HepG2 (cell line): ENCODE data around the gene HNRNPH3. TPM values are rescaled to one million over a fixed set of nuclear protein-coding genes. Genes with fewer than 3 reads are reported as not detected.
A peak's percentile ranks its signal among the peaks of the same experiment; 100 is the strongest.

Experiments
- AFF4 ChIP-seq: sonication (generic); formaldehyde crosslinking; IDR thresholded peaks from 2 replicates; pipeline ENCODE4 v1.4.0; 2020; ENCODE audit warnings: missing genetic modification reagents
- ASH2L ChIP-seq: fragments of 300-600, 200-600 bp; sonication (generic); IDR thresholded peaks from 2 replicates; pipeline ENCODE4 v1.7.0; 2017; ENCODE audit warnings: low read depth, mild to moderate bottlenecking, moderate library complexity, mixed read lengths, low read length; ENCODE audit not compliant: insufficient read length
- BRD4 ChIP-seq: sonication (generic); formaldehyde crosslinking; IDR thresholded peaks from 2 replicates; pipeline ENCODE4 v1.4.0; 2020; ENCODE audit warnings: missing genetic modification reagents
- ERF ChIP-seq: IDR thresholded peaks from 2 replicates; pipeline ENCODE4 v1.6.1; 2018; ENCODE audit warnings: missing biosample characterization, missing genetic modification reagents
- FOSL1 ChIP-seq: sonication (generic); formaldehyde crosslinking; IDR thresholded peaks from 2 replicates; pipeline ENCODE4 v1.9.0; 2021; ENCODE audit warnings: missing genetic modification reagents, borderline replicate concordance
- HOXD1 ChIP-seq: sonication (generic); formaldehyde crosslinking; IDR thresholded peaks from 2 replicates; pipeline ENCODE4 v1.5.0; 2020; ENCODE audit warnings: missing genetic modification reagents
- KLF13 ChIP-seq: sonication (generic); formaldehyde crosslinking; IDR thresholded peaks from 2 replicates; pipeline ENCODE4 v1.4.0; 2020; ENCODE audit warnings: mild to moderate bottlenecking, missing genetic modification reagents
- MED1 ChIP-seq: sonication (generic); formaldehyde crosslinking; IDR thresholded peaks from 2 replicates; pipeline ENCODE4 v1.4.0; 2020; ENCODE audit warnings: missing genetic modification reagents
- MEIS1 ChIP-seq: sonication (generic); formaldehyde crosslinking; IDR thresholded peaks from 2 replicates; pipeline ENCODE4 v1.9.0; 2021; ENCODE audit warnings: mild to moderate bottlenecking, missing genetic modification reagents, moderate library complexity, borderline replicate concordance
- SKI ChIP-seq: fragments of 450-650 bp; IDR thresholded peaks from one replicate; pipeline ENCODE4 v1.6.1; 2018; ENCODE audit warnings: mild to moderate bottlenecking; ENCODE audit not compliant: partially characterized antibody
- TBX3 ChIP-seq: fragments of 450-650 bp; IDR thresholded peaks from 2 replicates; pipeline ENCODE4 v1.6.1; 2017; ENCODE audit warnings: antibody characterized with exemption, mild to moderate bottlenecking, inconsistent platforms, borderline replicate concordance
- ZGPAT ChIP-seq: IDR thresholded peaks from 2 replicates; pipeline ENCODE4 v1.6.1; 2016; ENCODE audit warnings: mild to moderate bottlenecking
- ZNF326 ChIP-seq: sonication (generic); formaldehyde crosslinking; IDR thresholded peaks from 2 replicates; pipeline ENCODE4 v1.4.0; 2020; ENCODE audit warnings: missing genetic modification reagents, borderline replicate concordance
- ZNF530 ChIP-seq: sonication (generic); formaldehyde crosslinking; IDR thresholded peaks from 2 replicates; pipeline ENCODE4 v1.5.0; 2020; ENCODE audit warnings: low read depth, mild to moderate bottlenecking, missing genetic modification reagents
- ZNF768 ChIP-seq: sonication (generic); formaldehyde crosslinking; IDR thresholded peaks from 2 replicates; pipeline ENCODE4 v1.4.0; 2020; ENCODE audit warnings: missing genetic modification reagents
- ZNF780A ChIP-seq: sonication (generic); formaldehyde crosslinking; IDR thresholded peaks from 2 replicates; pipeline ENCODE4 v1.8.0; 2022; ENCODE audit warnings: mild to moderate bottlenecking, missing genetic modification reagents, moderate library complexity
- ZNF788 ChIP-seq: sonication (generic); formaldehyde crosslinking; IDR thresholded peaks from 2 replicates; pipeline ENCODE4 v1.5.0; 2020; ENCODE audit warnings: mild to moderate bottlenecking, missing genetic modification reagents, borderline replicate concordance
- ZNF792 ChIP-seq: IDR thresholded peaks from 2 replicates; pipeline ENCODE4 v1.6.1; 2016
- polyA plus RNA-seq, 8 experiments: library from polyadenylated mRNA; depleted of rRNA in 3 of 8; stranded (reverse) in 7 of 8; unstranded in 1 of 8; fragments of >200 nt; fragmentation: Illumina TruSeq in 4 of 8; extraction: Trizol in 4 of 8; gene quantifications; 2 replicates each; pipeline versions ENCODE4 v1.2.1 to v1.2.3, GENCODE V29; 2011 to 2016; ENCODE audit warnings: low read depth in 4 of 8, missing spikeins in 1 of 8, mixed read lengths in 1 of 8; ENCODE audit not compliant: insufficient read depth in 1 of 8
- total RNA-seq, 5 experiments: library from RNA; depleted of rRNA; stranded (reverse); fragments of >200 nt; fragmentation: Illumina TruSeq; extraction: Trizol; gene quantifications; 2 replicates each; pipeline ENCODE4 v1.2.3, GENCODE V29; 2016; ENCODE audit warnings: low read depth in 1 of 5
- TF ChIP-seq, protein P1 (sequence below): sonication (generic); formaldehyde crosslinking; IDR thresholded peaks from 2 replicates; pipeline ENCODE4 v1.5.0; 2020; ENCODE audit warnings: mild to moderate bottlenecking, missing genetic modification reagents
- TF ChIP-seq, protein P2 (sequence below): sonication (generic); formaldehyde crosslinking; IDR thresholded peaks from 2 replicates; pipeline ENCODE4 v1.9.0; 2021; ENCODE audit warnings: missing genetic modification reagents, borderline replicate concordance

HNRNPH3 gene
- total and polyA plus RNA-seq, 2 of the 13 experiments (the other 11 are each of a cell fraction or from before 2014, with no cell fraction given), result 46.0 to 47.7 TPM

DNA sequence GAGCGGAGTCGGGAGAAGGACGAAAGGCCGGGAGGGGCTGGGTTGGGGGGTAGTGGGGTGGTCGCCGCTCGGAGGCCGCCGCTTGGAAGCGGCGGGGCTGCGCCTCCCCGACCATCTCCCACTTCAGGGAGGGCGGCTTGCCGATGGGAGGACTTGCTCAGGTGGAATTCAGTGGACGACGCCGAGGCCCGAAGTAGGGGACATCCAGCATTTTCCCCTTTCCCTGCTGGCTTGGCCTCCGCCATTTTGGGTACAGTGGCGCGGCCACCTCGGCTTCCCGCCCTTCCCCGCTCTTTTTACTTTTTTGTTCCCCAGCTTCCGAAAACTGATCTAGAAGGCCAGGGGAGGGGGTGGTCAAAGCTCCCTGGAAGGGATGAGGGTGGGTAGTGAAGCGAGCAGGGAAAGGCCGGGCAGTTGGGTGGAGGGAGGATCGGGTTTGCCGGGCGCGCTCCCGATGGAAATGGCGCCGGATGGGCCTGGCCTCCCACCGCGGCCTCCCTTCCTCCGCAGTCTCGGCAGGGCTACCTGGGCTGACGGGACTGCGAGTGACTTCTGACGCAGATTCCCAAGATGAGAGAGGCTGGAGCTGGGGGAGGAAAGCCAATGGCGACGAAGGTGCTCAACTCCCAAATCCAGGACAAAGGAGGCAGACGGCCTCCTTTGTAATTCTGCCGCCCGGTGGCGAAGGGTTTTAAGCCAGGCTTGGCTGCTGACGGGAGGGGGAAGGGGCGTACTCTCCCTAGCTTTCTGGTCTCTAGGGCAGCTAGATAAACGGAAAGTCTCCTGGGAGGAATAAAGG, 594 bp downstream of the HNRNPH3 start, which contains the start of gene PBLD (continued):
- TF ChIP-seq HOXD1 (CRISPR knock-in tag) (no peak), MEIS1 (peak; percentile 26; the same call in 1 of the 2 replicates), TBX3 (no peak), ASH2L (peak; percentile 63), MED1 (CRISPR knock-in tag) (peak; percentile 42; the same call in 1 of the 2 replicates), ZGPAT (CRISPR knock-in tag) (no peak), ZNF326 (no peak), ZNF780A (CRISPR knock-in tag) (no peak), FOSL1 (CRISPR knock-in tag) (peak; percentile 9; the same call in 1 of the 2 replicates), ZNF792 (CRISPR knock-in tag) (peak; percentile 46; the same call in 1 of the 2 replicates), ZNF530 (CRISPR knock-in tag) (no peak), AFF4 (CRISPR knock-in tag) (peak; percentile 50; the same call in 1 of the 2 replicates), BRD4 (peak; percentile 84), KLF13 (CRISPR knock-in tag) (no peak), ZNF788 (CRISPR knock-in tag) (peak; percentile 29; the same call in 1 of the 2 replicates), ERF (peak; percentile 64), ZNF768 (CRISPR knock-in tag) (peak; percentile 58; the same call in 1 of the 2 replicates), SKI (peak; percentile 23)
- TF ChIP-seq, protein P1, sequence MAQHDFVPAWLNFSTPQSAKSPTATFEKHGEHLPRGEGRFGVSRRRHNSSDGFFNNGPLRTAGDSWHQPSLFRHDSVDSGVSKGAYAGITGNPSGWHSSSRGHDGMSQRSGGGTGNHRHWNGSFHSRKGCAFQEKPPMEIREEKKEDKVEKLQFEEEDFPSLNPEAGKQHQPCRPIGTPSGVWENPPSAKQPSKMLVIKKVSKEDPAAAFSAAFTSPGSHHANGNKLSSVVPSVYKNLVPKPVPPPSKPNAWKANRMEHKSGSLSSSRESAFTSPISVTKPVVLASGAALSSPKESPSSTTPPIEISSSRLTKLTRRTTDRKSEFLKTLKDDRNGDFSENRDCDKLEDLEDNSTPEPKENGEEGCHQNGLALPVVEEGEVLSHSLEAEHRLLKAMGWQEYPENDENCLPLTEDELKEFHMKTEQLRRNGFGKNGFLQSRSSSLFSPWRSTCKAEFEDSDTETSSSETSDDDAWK, result no peak
- TF ChIP-seq, protein P2, sequence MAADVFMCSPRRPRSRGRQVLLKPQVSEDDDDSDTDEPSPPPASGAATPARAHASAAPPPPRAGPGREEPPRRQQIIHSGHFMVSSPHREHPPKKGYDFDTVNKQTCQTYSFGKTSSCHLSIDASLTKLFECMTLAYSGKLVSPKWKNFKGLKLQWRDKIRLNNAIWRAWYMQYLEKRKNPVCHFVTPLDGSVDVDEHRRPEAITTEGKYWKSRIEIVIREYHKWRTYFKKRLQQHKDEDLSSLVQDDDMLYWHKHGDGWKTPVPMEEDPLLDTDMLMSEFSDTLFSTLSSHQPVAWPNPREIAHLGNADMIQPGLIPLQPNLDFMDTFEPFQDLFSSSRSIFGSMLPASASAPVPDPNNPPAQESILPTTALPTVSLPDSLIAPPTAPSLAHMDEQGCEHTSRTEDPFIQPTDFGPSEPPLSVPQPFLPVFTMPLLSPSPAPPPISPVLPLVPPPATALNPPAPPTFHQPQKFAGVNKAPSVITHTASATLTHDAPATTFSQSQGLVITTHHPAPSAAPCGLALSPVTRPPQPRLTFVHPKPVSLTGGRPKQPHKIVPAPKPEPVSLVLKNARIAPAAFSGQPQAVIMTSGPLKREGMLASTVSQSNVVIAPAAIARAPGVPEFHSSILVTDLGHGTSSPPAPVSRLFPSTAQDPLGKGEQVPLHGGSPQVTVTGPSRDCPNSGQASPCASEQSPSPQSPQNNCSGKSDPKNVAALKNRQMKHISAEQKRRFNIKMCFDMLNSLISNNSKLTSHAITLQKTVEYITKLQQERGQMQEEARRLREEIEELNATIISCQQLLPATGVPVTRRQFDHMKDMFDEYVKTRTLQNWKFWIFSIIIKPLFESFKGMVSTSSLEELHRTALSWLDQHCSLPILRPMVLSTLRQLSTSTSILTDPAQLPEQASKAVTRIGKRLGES (CRISPR knock-in tag), result no peak
